Measurements from ENCODE around the gene RUNDC1.
"Not testable (repeated sequence)": the region's sequence is repeated elsewhere in the genome, so short reads cannot be mapped to it uniquely, and the experiment has no call there.

Gene RUNDC1

GRCh38 chr17:42980274-42980765 lies at the start of gene RUNDC1:
Gene RUNDC1, plus strand, starts transcription at chr17:42980565. Its CDS starts 12 bp downstream, at chr17:42980577.
- DNase-seq (ENCODE audit: low read depth): peak; percentile 85

GRCh38 chr17:42937712-42938596 lies 42.4 kb upstream of the RUNDC1 start:
- DNase-seq (ENCODE audit: low read depth): no peak

- DNase-seq (ENCODE audit: low read depth): no peak
Measured at GRCh38 chr17:42944211-42944610, 36.2 kb upstream of the RUNDC1 start.

GRCh38 chr17:42946812-42947211 lies 33.6 kb upstream of the RUNDC1 start:
- no peak for DNase-seq (ENCODE audit: low read depth)

- no peak for DNase-seq (ENCODE audit: low read depth)
Measured at GRCh38 chr17:42950044-42950783, 30.2 kb upstream of the RUNDC1 start.

GRCh38 chr17:42953669-42954068 lies 26.7 kb upstream of the RUNDC1 start:
- DNase-seq (ENCODE audit: low read depth): no peak

- DNase-seq (ENCODE audit: low read depth): peak; percentile 79
Measured at GRCh38 chr17:42964161-42964932, 16.0 kb upstream of the RUNDC1 start, which contains the start of gene AARSD1. Gene AARSD1, minus strand, starts transcription at chr17:42964454. Its CDS starts 14 bp downstream, at chr17:42964440.

- no peak for DNase-seq (ENCODE audit: low read depth)
Measured at GRCh38 chr17:42967925-42968324, 12.4 kb upstream of the RUNDC1 start.

GRCh38 chr17:42969001-42969581 lies 11.3 kb upstream of the RUNDC1 start:
- no peak for DNase-seq (ENCODE audit: low read depth)

GRCh38 chr17:42971589-42971988 lies 8.8 kb upstream of the RUNDC1 start:
- no peak for DNase-seq (ENCODE audit: low read depth)

- DNase-seq (ENCODE audit: low read depth): not testable (repeated sequence)
Measured at GRCh38 chr17:42973323-42973722, 7.0 kb upstream of the RUNDC1 start.

GRCh38 chr17:42975265-42975664 lies 5.1 kb upstream of the RUNDC1 start:
- DNase-seq (ENCODE audit: low read depth): no peak

- DNase-seq (ENCODE audit: low read depth): not testable (repeated sequence)
Measured at GRCh38 chr17:42975701-42976100, 4.7 kb upstream of the RUNDC1 start.

- no peak for DNase-seq (ENCODE audit: low read depth)
Measured at GRCh38 chr17:42979511-42980273, 673 bp upstream of the RUNDC1 start, which contains the start of gene PTGES3L. Gene PTGES3L, minus strand, starts transcription at chr17:42980080. Its CDS starts 27 bp downstream, at chr17:42980053.

GRCh38 chr17:42980766-42981397 lies 517 bp downstream of the RUNDC1 start:
- DNase-seq (ENCODE audit: low read depth): no peak

- no peak for DNase-seq (ENCODE audit: low read depth)
Measured at GRCh38 chr17:42982266-42982665, 1.9 kb downstream of the RUNDC1 start.

- DNase-seq (ENCODE audit: low read depth): no peak
Measured at GRCh38 chr17:42985225-42985624, 4.9 kb downstream of the RUNDC1 start.

- DNase-seq (ENCODE audit: low read depth): no peak
Measured at GRCh38 chr17:42989141-42989540, 8.8 kb downstream of the RUNDC1 start.

GRCh38 chr17:42989726-42990652 lies 9.6 kb downstream of the RUNDC1 start:
- DNase-seq (ENCODE audit: low read depth): no peak

Measured in stimulated activated CD8-positive, alpha-beta memory T cell treated with anti-CD3 and anti-CD28 coated beads, Interleukin-12 subunit alpha, Interleukin-12 subunit beta, amount 100 ng/mL, for 1 hour (primary cell).